ENCODE data around the gene GPR183.

Gene GPR183

DNA sequence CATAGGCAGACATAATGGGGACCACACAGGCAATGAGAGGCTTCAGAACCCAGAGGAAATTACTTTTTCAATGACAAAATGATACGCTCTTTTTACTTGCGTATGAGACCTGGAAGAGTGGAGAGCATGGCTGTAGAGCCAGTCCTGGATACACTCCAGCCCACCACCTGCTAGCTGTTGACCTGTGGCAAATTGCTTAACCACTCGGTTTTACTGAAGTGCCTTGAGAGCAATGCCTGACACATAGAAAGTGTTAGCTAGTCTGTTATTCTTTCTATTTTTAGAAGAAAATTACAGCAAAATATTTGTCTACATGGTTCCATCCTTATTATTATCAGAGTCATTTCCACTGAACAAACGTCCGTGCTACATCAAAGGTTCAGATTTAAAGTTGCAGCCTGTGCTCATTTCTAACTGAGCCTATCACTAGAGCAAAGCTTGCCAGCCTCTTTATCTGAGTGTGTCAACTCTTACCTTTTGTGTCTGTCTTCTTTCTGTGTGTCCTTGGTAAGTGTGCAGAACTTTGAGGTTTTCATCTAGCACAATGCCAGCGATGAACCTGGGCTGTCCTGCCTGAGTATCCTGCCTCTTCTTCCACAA lies 9.6 kb upstream of the GPR183 start:
- ChIA-PET POLR2A (no interaction called here), CTCF (no interaction called here)
- no peak for DNase-seq (ENCODE audit: extremely low spot score)
- TF ChIP-seq, protein P1, sequence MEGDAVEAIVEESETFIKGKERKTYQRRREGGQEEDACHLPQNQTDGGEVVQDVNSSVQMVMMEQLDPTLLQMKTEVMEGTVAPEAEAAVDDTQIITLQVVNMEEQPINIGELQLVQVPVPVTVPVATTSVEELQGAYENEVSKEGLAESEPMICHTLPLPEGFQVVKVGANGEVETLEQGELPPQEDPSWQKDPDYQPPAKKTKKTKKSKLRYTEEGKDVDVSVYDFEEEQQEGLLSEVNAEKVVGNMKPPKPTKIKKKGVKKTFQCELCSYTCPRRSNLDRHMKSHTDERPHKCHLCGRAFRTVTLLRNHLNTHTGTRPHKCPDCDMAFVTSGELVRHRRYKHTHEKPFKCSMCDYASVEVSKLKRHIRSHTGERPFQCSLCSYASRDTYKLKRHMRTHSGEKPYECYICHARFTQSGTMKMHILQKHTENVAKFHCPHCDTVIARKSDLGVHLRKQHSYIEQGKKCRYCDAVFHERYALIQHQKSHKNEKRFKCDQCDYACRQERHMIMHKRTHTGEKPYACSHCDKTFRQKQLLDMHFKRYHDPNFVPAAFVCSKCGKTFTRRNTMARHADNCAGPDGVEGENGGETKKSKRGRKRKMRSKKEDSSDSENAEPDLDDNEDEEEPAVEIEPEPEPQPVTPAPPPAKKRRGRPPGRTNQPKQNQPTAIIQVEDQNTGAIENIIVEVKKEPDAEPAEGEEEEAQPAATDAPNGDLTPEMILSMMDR (IDR thresholded peaks at IDR 0.05; ENCODE audit: control extremely low read depth, extremely low read depth, low read depth, missing control alignments): no peak

DNA sequence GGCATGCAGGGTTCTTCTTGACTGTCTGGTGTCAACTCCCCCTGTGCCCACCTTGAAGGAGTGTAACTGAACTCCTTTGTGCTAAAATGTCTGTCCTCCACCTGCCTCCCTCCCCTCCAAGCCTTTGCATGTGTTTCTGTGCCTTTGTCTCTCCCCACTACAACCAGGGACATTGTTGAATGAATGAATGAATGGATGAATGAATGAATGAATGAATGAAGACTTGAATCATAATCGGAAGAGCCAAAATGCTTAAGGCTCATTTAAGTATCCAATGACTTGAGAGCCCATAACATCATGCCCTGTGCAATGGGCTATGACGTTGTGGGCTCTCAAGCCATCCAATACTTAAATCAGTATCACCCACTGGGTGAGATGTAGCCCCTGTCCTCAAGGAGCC lies 9.0 kb upstream of the GPR183 start:
- DNase-seq (ENCODE audit: extremely low spot score): no peak
- ChIA-PET CTCF (interaction anchor here (1.0 to 1.8 kb wide), 3 partner anchors 13 to 121 kb away, joined by 3 to 5 read pairs (median 4); no protein-coding TSS in a partner anchor), POLR2A (no interaction called here)
- TF ChIP-seq, protein P1 (IDR thresholded peaks at IDR 0.05; ENCODE audit: control extremely low read depth, extremely low read depth, low read depth, missing control alignments): no peak

DNA sequence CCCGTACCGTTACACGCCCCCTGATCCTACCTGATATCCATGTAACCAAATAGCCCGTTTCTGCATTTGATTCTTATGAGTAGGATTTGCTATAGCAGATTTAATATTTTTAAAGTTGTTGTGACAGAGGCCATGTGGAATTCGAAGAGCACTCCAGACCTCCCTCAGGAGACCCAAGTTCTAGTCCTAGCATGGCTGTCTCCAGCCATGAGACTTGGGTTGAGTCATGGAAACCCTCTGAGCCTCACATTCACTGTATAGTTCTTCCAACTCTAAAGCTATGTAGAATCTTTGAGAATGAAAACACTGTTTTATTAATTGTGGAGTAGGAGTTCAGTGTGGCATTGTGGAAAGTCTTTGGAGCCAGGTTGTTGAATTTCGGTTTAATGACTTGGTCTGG lies 8.0 kb upstream of the GPR183 start:
- ChIA-PET POLR2A (no interaction called here), CTCF (interaction anchor here (1.0 to 1.8 kb wide), 3 partner anchors 12 to 122 kb away, joined by 3 to 5 read pairs (median 4); no protein-coding TSS in a partner anchor)
- TF ChIP-seq, protein P1 (IDR thresholded peaks at IDR 0.05; ENCODE audit: control extremely low read depth, extremely low read depth, low read depth, missing control alignments): no peak
- DNase-seq (ENCODE audit: extremely low spot score): no peak

DNA sequence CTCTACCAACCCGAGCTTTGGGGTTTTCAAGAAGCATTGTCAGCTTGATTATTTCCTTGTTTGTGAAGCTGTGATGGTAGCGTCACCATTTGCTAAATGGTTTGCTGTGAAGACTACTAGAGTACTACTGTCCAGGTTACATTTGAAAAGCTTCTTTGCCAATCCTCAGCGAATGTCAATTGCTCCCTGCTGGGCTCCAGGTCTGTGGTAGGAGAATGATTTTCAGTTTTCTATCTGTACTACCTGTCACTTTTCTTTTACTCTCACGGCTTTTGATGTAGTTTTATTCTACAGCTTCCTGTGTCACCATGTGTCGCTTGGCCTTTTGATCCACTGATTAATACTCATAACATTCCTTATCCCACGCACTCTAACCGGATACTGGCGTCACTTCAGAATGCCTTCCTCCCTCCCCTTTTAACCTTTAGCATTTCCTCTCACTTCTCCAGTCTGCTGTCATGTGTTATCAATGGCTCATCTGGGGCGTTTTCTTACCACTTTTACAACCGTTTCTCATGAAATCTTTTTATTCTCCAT lies 7.5 kb upstream of the GPR183 start:
- ChIA-PET CTCF (interaction anchor here (0.8 to 1.8 kb wide), 5 partner anchors 11 to 123 kb away, joined by 3 to 5 read pairs (median 3); no protein-coding TSS in a partner anchor), POLR2A (no interaction called here)
- DNase-seq (ENCODE audit: extremely low spot score): no peak
- TF ChIP-seq, protein P1 (IDR thresholded peaks at IDR 0.05; ENCODE audit: control extremely low read depth, extremely low read depth, low read depth, missing control alignments): no peak

DNA sequence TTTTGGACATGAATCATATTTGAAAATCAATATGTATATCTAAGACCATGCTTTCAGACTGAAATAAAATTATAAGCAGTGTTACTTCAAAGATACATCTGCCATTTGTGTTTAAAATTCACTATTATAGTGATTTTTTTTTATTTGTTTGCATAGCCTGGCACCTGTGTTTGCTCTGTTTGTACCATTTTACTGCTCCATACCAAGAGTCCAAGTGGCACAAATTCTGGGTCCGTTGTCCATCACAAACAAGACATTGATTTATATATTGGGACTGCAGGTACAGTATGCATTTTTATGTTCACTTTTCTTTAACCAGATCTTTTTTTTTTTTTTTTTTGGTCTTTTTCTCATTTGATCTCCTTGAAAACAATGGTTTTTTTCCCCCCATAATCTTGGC lies 6.7 kb upstream of the GPR183 start:
- TF ChIP-seq, protein P1 (IDR thresholded peaks at IDR 0.05; ENCODE audit: control extremely low read depth, extremely low read depth, low read depth, missing control alignments): no peak
- DNase-seq (ENCODE audit: extremely low spot score): no peak
- CTCF ChIA-PET: interaction anchor here (0.8 to 2.0 kb wide), 5 partner anchors 10 to 67 kb away, joined by 3 to 5 read pairs (median 3); no protein-coding TSS in a partner anchor
- POLR2A ChIA-PET: no interaction called here

DNA sequence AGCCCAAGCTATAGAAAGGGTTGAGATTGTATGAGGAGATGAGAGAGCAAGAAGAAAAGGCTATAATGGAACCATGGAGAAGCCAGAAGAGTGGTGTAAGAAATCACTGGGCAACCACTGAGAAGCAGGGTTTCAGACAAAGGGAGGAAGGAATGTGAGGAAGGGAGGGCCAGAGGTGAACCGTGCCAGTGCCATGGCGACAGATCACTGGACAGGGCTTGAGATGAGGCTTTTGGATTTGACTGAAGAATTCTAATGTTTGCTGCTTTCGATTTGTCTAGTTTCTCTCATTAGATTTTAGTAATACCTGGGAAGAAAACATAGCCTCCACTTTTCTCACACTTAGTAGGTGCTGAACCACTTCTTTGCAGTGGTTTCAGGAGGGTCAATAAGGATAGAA lies 6.3 kb upstream of the GPR183 start:
- CTCF ChIA-PET: interaction anchor here (1.2 to 2.0 kb wide), 3 partner anchors 9 to 46 kb away, joined by 3 to 5 read pairs (median 4); no protein-coding TSS in a partner anchor
- no peak for DNase-seq (ENCODE audit: extremely low spot score)

More for the DNA sequence above, 6.3 kb upstream of the GPR183 start:
- POLR2A ChIA-PET: no interaction called here
- TF ChIP-seq, protein P1 (IDR thresholded peaks at IDR 0.05; ENCODE audit: control extremely low read depth, extremely low read depth, low read depth, missing control alignments): no peak
